Islet precursor cell (in vitro differentiated cells): ENCODE data around the gene BMP10.

Source experiments
- DNase-seq: peaks from one replicate; pipeline ENCODE4 v3.0.0-alpha.2; 2018

The BMP10 gene

GRCh38 chr2:68889500-68889899 lies 18.3 kb upstream of the BMP10 start:
- peak; percentile 81 for DNase-seq

- no peak for DNase-seq
These were observed 17.8 kb upstream of the BMP10 start for GRCh38 chr2:68889021-68889420.

- no peak for DNase-seq
These were observed 17.0 kb upstream of the BMP10 start for GRCh38 chr2:68888038-68888704.

GRCh38 chr2:68885811-68886075 lies 14.5 kb upstream of the BMP10 start:
- DNase-seq: no peak

GRCh38 chr2:68885074-68885810 lies 14.0 kb upstream of the BMP10 start:
- DNase-seq: no peak

- DNase-seq: no peak
These were observed 9.0 kb upstream of the BMP10 start for GRCh38 chr2:68880213-68880612.

GRCh38 chr2:68879296-68879695 lies 8.1 kb upstream of the BMP10 start:
- DNase-seq: no peak

GRCh38 chr2:68878753-68879152 lies 7.6 kb upstream of the BMP10 start:
- DNase-seq: no peak

GRCh38 chr2:68878071-68878711 lies 7.0 kb upstream of the BMP10 start:
- DNase-seq: no peak

- DNase-seq: no peak
These were observed 6.0 kb upstream of the BMP10 start for GRCh38 chr2:68877079-68877772.

GRCh38 chr2:68870215-68870614 lies 982 bp downstream of the BMP10 start:
- DNase-seq: no peak

GRCh38 chr2:68865108-68865507 lies 6.1 kb downstream of the BMP10 start:
- no peak for DNase-seq

GRCh38 chr2:68863996-68864395 lies 7.2 kb downstream of the BMP10 start:
- DNase-seq: no peak

GRCh38 chr2:68862889-68863288 lies 8.3 kb downstream of the BMP10 start:
- DNase-seq: no peak

- DNase-seq: no peak
These were observed 9.9 kb downstream of the BMP10 start for GRCh38 chr2:68861330-68861729.

GRCh38 chr2:68860111-68860510 lies 11.1 kb downstream of the BMP10 start:
- DNase-seq: no peak

GRCh38 chr2:68857855-68858456 lies 13.2 kb downstream of the BMP10 start:
- DNase-seq: no peak

- no peak for DNase-seq
These were observed 13.9 kb downstream of the BMP10 start for GRCh38 chr2:68857202-68857845.

- no peak for DNase-seq
These were observed 15.6 kb downstream of the BMP10 start for GRCh38 chr2:68855550-68855949.

- DNase-seq: no peak
These were observed 16.7 kb downstream of the BMP10 start for GRCh38 chr2:68854476-68854875.

- DNase-seq: no peak
These were observed 17.3 kb downstream of the BMP10 start for GRCh38 chr2:68853915-68854314.

- DNase-seq: no peak
These were observed 18.2 kb downstream of the BMP10 start for GRCh38 chr2:68853035-68853434.

- DNase-seq: no peak
These were observed 20.7 kb downstream of the BMP10 start for GRCh38 chr2:68850524-68850923.
